Psoas muscle (tissue), 8 donors: Measurements from ENCODE around the gene CRAT. TPM values are rescaled to one million over a fixed set of nuclear protein-coding genes. Genes with fewer than 3 reads are reported as not detected.

Source experiments
- ATAC-seq, 4 donors: fragments of 200-7000 bp; cut with Tn5 transposase; one replicate each; pipeline ENCODE4 v1.9.1; 2020; ENCODE audit warnings: moderate library complexity in 3 of 4, mild to moderate bottlenecking in 2 of 4
- DNase-seq, 2 donors: peaks; one replicate each; pipeline ENCODE4 v3.0.0-alpha.2; 2020
- H3K27ac ChIP-seq: fragments of 200-600 bp; one replicate; pipeline ENCODE4 v1.8.0; 2022
- H3K27me3 ChIP-seq, 3 donors: fragments of 200-600 bp in 1 of 3; one replicate each; pipeline versions ENCODE4 v1.6.1 to v1.8.0; 2013 to 2022; ENCODE audit warnings: low read length in 2 of 3, mild to moderate bottlenecking in 2 of 3, moderate library complexity in 1 of 3; ENCODE audit not compliant: insufficient read depth in 3 of 3
- H3K36me3 ChIP-seq, 2 donors: fragments of 200-600 bp in 1 of 2; one replicate each; pipeline versions ENCODE4 v1.6.1 to v1.8.0; 2013 to 2022; ENCODE audit warnings: low read depth in 1 of 2, mild to moderate bottlenecking in 1 of 2, moderate library complexity in 1 of 2; ENCODE audit not compliant: insufficient read depth in 1 of 2
- H3K4me1 ChIP-seq: fragments of 200-600 bp; one replicate; pipeline ENCODE4 v1.8.0; 2022
- H3K4me3 ChIP-seq: fragments of 200-600 bp; one replicate; pipeline ENCODE4 v1.8.0; 2022; ENCODE audit warnings: mild to moderate bottlenecking
- H3K9me3 ChIP-seq: fragments of 200-600 bp; one replicate; pipeline ENCODE4 v1.8.0; 2022
- WGBS, 3 donors: extraction: QIAGEN DNeasy Blood & Tissue Kit; methylation state at CpG; one replicate each; pipeline versions ENCODE4 v1.1.6 to v1.1.7; 2013; 5-methylcytosine and 5-hydroxymethylcytosine counted together
- intact Hi-C, 2 donors: fragments of 100-400 bp; cut with DNase I; formaldehyde crosslinking; loops; one replicate each; pipeline versions ENCODE4 v1.11.0 to v1.14.2; 2022
- polyA plus RNA-seq, 3 donors: library from polyadenylated mRNA; stranded (reverse); fragments of 200-250 nt; gene quantifications; one replicate each; pipeline ENCODE4 v1.2.3, GENCODE V29; 2013
- total RNA-seq, 4 donors: library from RNA; stranded (reverse); fragmentation: NEBNext Ultra II Directional in 2 of 4; extraction: Animal tissue kit (Norgen Biotek cat#: 25700) in 2 of 4; gene quantifications; one replicate each; pipeline versions ENCODE4 v1.2.1 to v1.2.4, GENCODE V29; 2021 to 2023
- TF ChIP-seq, protein P1 (sequence below): fragments of 200-600 bp; IDR thresholded peaks from one replicate; pipeline ENCODE4 v1.8.0; 2022; ENCODE audit warnings: antibody characterized with exemption
- donor health status: healthy with polysubstance abuse.
- donor health status: DM: no; HTN: no; CAD: no; lungs with moderate emphysema.
- donor health status: Bipolar disorder and iron deficiency.
- donor health status: healthy.
- donor health status: DM: yes; HTN: yes; CAD: no.
- donor health status: DM: no; HTN: no; CAD: no.
- donor health status: DM: no; HTN: no; CAD: no.
- donor health status: DM: yes; HTN: yes; CAD: no.

Gene CRAT
- total and polyA plus RNA-seq, 7 donors: 88.7 to 229 (median 123) TPM

DNA sequence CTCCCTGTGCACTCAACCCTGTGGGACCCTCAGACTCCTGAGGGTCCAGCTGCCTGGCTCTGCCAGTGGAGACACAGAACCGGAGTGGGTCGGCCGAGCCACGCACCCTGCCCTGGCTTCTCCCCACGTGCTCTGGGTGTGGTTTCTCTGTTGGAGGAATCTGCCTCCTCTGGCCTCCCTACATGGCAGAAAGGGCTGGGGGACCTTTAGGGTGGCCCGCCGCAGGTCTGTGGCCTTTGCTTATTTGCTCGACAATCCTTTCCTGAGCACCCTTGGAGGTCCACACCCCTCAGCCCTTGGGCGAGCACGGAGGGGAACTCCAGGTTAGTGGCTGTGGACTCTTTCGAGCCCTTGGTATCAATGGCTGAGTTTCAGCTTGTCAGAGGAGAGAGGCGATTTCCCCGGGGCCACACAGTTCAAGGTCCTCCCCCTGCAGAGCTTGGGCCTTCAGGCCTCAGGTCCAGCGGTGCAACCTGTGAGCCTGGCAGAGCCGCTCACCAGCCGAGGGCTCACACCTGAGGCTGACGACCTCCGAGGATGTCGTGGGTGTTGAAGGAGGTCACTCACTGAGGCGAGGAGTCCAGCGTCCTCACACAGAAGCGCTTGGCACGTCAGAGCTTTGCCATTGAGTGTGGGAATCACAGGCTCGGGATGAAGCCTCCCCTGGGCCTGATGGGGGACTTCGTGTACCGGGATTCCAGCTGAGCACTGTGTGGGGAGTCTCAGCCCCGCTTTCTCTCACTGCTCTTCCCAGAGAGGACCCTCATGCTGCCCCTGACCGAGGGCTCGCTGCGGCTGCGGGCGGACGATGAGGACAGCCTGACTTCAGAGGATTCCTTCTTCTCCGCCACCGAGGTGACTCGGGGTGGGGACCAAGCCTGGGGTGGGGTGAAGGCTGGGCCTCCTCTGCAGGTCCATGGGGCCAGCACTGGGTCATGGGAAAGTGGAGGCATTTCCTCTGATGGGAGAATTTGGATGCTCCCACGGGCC lies 50.5 kb downstream of the CRAT start:
- intact Hi-C loops: no loop called here
- no peak for ATAC-seq
- H3K27ac ChIP-seq: no peak overlapping the region
- H3K4me1 ChIP-seq: no peaks in the 10 kb centered on the region
- WGBS, 3 donors: 92 to 94% (median 93%) methylated on average over 35 to 37 of the region's 37 CpGs
- TF ChIP-seq, protein P1, sequence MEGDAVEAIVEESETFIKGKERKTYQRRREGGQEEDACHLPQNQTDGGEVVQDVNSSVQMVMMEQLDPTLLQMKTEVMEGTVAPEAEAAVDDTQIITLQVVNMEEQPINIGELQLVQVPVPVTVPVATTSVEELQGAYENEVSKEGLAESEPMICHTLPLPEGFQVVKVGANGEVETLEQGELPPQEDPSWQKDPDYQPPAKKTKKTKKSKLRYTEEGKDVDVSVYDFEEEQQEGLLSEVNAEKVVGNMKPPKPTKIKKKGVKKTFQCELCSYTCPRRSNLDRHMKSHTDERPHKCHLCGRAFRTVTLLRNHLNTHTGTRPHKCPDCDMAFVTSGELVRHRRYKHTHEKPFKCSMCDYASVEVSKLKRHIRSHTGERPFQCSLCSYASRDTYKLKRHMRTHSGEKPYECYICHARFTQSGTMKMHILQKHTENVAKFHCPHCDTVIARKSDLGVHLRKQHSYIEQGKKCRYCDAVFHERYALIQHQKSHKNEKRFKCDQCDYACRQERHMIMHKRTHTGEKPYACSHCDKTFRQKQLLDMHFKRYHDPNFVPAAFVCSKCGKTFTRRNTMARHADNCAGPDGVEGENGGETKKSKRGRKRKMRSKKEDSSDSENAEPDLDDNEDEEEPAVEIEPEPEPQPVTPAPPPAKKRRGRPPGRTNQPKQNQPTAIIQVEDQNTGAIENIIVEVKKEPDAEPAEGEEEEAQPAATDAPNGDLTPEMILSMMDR: no peak
- H3K36me3 ChIP-seq: peaks cover 0 to 81% of the 10 kb centered on the region in 2 donors
- H3K9me3 ChIP-seq: no peaks in the 10 kb centered on the region
- no peaks in the 10 kb centered on the region for H3K27me3 ChIP-seq
- H3K4me3 ChIP-seq: no peak overlapping the region
- DNase-seq: no peak

DNA sequence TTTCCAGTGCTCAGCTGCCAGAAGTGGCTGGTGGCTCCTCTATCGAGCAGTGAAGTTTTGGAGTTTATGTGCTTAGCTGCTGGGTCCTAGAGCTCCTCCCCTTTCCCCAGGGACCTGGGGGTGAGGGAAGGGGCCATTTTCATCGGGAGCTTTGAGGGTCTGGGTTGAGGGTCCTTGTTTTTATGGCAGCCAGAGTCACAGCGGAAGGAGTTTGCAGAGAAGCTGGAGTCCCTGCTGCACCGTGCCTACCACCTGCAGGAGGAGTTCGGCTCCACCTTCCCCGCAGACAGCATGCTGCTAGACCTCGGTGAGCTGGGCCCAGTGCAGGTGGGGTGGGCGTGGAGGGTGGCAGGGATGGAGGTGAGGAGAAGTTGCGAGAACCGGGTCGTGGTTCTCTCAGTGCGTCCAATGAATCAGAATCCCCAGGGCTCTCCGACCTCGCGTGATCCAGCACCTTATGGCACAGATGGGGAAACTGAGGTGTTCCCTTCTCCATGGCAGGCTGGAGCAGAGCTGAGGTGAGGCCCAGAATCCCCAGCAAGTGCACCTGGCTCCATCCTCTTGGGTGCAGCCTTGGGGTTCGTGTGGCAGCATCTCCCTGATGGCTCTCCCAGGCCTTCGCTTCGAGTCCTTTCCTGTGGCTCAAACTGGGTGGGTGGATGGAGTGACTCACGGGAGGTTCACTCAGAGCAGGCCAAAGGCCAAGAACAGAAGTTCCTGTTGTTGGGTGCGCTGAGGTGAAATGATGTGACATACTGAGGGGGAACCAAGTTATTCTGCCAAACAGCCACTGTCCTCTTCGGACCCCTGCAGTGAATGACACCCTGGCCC lies 51.4 kb downstream of the CRAT start:
- Histone ChIP-seq H3K4me1 (no peaks in the 10 kb centered on the region), H3K27ac (no peak overlapping the region), H3K9me3 (no peaks in the 10 kb centered on the region), H3K27me3 (no peaks in the 10 kb centered on the region), H3K4me3 (no peak overlapping the region), H3K36me3 (peaks cover 0 to 74% of the 10 kb centered on the region in 2 donors)
- ATAC-seq (no peak), DNase-seq (no peak)
- WGBS, 3 donors: 85 to 89% (median 85%) methylated on average over 21 of the region's 21 CpGs
- intact Hi-C loops: no loop called here
- TF ChIP-seq, protein P1: no peak

DNA sequence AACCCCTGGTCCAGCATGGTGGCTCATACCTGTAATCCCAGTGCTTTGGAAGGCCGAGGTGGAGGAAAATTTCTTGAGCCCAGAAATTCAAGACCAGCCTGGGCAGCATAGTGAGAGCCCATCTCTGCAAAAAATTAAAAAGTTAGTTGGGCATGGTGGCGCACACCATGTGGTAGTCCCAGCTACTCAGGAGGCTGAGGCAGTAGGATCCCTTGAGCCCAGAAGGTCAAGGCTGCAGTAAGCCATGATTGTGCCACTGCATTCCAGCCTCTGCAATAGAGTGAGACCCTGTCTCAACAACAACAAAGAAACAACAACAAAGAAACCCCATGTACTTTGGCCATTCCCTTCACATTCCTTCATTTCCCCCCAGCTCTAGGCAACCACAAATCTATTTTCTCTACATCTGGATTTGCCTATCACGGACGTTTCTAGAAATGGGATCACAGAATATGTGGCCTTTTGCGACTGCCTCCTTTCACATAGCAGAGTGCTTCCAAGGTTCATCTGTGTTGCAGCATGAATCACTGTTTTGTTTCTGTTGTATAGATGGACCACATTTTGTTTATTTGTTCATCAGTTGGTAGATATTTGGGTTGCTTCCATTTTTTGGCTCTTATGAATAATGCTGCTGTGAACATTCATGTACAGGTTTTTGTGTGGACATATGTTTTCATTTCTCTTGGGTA lies 56.3 kb downstream of the CRAT start:
- H3K36me3 ChIP-seq: peaks cover 0 to 56% of the 10 kb centered on the region in 2 donors
- WGBS, 3 donors: 75 to 90% (median 89%) methylated on average over 5 of the region's 5 CpGs
- ATAC-seq: no peak

DNA sequence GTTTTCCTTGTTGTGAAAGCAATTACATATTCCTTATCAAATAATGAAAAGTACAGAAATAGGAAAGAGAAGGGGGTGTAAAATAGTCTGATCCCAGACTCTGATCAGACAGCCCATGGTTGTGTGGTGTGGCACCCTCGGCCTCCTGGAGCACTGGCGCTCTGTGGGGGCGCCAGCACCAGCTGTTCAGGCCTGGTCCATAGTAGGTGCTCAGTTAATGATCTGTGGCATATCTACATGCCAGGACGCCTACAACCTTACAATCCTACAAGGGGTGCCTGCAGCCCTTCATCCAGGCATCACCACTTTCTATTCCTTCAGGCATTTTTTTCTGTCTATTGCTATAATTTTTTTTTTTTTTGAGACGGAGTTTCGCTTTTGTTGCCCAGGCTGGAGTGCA lies 57.6 kb downstream of the CRAT start:
- peak in 1 of 4 donors; percentile 37 for ATAC-seq
- no peaks in the 10 kb centered on the region for H3K4me1 ChIP-seq
- H3K27ac ChIP-seq: no peak overlapping the region
- peaks cover 0 to 64% of the 10 kb centered on the region in 2 donors for H3K36me3 ChIP-seq
- WGBS, 3 donors: 89 to 94% (median 92%) methylated on average over 6 of the region's 6 CpGs
- intact Hi-C loops: no loop called here
- H3K4me3 ChIP-seq: no peak overlapping the region
- H3K9me3 ChIP-seq: no peaks in the 10 kb centered on the region
- no peak for DNase-seq
- TF ChIP-seq, protein P1: no peak
- H3K27me3 ChIP-seq: no peaks in the 10 kb centered on the region

More for the DNA sequence above, 56.3 kb downstream of the CRAT start:
- intact Hi-C loops: no loop called here
- no peaks in the 10 kb centered on the region for H3K27me3 ChIP-seq
- no peak for DNase-seq
- H3K4me1 ChIP-seq: no peaks in the 10 kb centered on the region
- no peak overlapping the region for H3K27ac ChIP-seq
- H3K9me3 ChIP-seq: no peaks in the 10 kb centered on the region
- TF ChIP-seq, protein P1: no peak
- H3K4me3 ChIP-seq: no peak overlapping the region
